Mesodermal cell (in vitro differentiated cells): ENCODE measurements around the gene DEAF1.

Source experiments
- H3K27ac ChIP-seq: 2 replicates; pipeline ENCODE4 v1.7.0; 2013; ENCODE audit warnings: mild to moderate bottlenecking, low read depth, low read length, moderate library complexity; ENCODE audit not compliant: severe bottlenecking
- H3K36me3 ChIP-seq: 2 replicates; pipeline ENCODE4 v1.7.1; 2013; ENCODE audit warnings: mild to moderate bottlenecking, low read length, moderate library complexity; ENCODE audit not compliant: control insufficient read depth, insufficient read depth
- H3K4me1 ChIP-seq: one replicate; pipeline ENCODE4 v1.7.1; 2013; ENCODE audit warnings: mild to moderate bottlenecking, low read length; ENCODE audit not compliant: insufficient read depth, control insufficient read depth, poor library complexity, severe bottlenecking
- H3K4me3 ChIP-seq: 2 replicates; pipeline ENCODE4 v1.7.0; 2013; ENCODE audit warnings: low read length, control low read depth, mild to moderate bottlenecking; ENCODE audit not compliant: insufficient read depth, poor library complexity, severe bottlenecking; ENCODE audit errors: extremely low read depth
- H3K9me3 ChIP-seq: 2 replicates; pipeline ENCODE4 v1.7.1; 2013; ENCODE audit warnings: mild to moderate bottlenecking, low read length, moderate library complexity; ENCODE audit not compliant: control insufficient read depth
- WGBS, 2 experiments: methylation state at CpG; one replicate each; pipeline ENCODE4 v1.1.5; 2013; ENCODE audit warnings: missing lambda C conversion rate in 2 of 2; ENCODE audit not compliant: insufficient coverage in 2 of 2; 5-methylcytosine and 5-hydroxymethylcytosine counted together

DEAF1 gene

GRCh38 chr11:629237-629583 lies 65.8 kb downstream of the DEAF1 start:
- peaks cover 8% of the 10 kb centered on the region for H3K4me1 ChIP-seq
- H3K9me3 ChIP-seq = no peaks in the 10 kb centered on the region
- H3K4me3 ChIP-seq = no peak overlapping the region
- no peaks in the 10 kb centered on the region for H3K36me3 ChIP-seq
- WGBS, 2 experiments = 56 to 66% methylated on average over 6 of the region's 10 CpGs
- H3K27ac ChIP-seq = peak overlapping the region; percentile 59

GRCh38 chr11:628056-628455 lies 67.0 kb downstream of the DEAF1 start:
- no peaks in the 10 kb centered on the region for H3K36me3 ChIP-seq
- no peak overlapping the region for H3K4me3 ChIP-seq
- H3K4me1 ChIP-seq = peaks cover 10% of the 10 kb centered on the region
- WGBS, 2 experiments = 91 to 96% methylated on average over 24 to 30 of the region's 31 CpGs
- no peak overlapping the region for H3K27ac ChIP-seq
- no peaks in the 10 kb centered on the region for H3K9me3 ChIP-seq

DNA sequence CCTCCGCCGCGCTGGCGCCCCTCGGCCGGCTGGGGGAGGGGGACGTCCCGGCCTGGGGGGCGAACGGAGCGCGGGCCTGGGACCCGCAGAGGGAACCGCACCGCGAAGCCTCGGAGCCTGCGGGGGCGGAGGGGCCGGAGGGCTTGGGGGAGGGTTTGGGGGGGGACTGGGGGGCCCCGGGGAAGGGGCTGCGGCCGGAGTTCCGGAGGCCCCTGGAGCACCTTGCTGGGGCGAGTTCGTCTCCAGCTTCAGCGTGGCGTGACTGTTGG lies 67.8 kb downstream of the DEAF1 start:
- 66 to 79% methylated on average over 4 of the region's 28 CpGs for WGBS, 2 experiments
- no peaks in the 10 kb centered on the region for H3K9me3 ChIP-seq
- H3K27ac ChIP-seq = no peak overlapping the region
- peaks cover 10% of the 10 kb centered on the region for H3K4me1 ChIP-seq
- no peaks in the 10 kb centered on the region for H3K36me3 ChIP-seq
- no peak overlapping the region for H3K4me3 ChIP-seq

GRCh38 chr11:626475-627307 lies 68.3 kb downstream of the DEAF1 start, which contains the start of gene SCT:
Gene SCT, minus strand, starts transcription at chr11:627181. Its CDS starts 38 bp downstream, at chr11:627143.
- no peak within 1 kb of the TSS for H3K4me3 ChIP-seq
- peaks cover 10% of the 10 kb centered on the region for H3K4me1 ChIP-seq
- H3K36me3 ChIP-seq = no peaks in the 10 kb centered on the region
- 35 to 37% methylated on average over 25 to 33 of the region's 72 CpGs for WGBS, 2 experiments
- no peaks in the 10 kb centered on the region for H3K9me3 ChIP-seq
- H3K27ac ChIP-seq = no peak within 1 kb of the TSS

DNA sequence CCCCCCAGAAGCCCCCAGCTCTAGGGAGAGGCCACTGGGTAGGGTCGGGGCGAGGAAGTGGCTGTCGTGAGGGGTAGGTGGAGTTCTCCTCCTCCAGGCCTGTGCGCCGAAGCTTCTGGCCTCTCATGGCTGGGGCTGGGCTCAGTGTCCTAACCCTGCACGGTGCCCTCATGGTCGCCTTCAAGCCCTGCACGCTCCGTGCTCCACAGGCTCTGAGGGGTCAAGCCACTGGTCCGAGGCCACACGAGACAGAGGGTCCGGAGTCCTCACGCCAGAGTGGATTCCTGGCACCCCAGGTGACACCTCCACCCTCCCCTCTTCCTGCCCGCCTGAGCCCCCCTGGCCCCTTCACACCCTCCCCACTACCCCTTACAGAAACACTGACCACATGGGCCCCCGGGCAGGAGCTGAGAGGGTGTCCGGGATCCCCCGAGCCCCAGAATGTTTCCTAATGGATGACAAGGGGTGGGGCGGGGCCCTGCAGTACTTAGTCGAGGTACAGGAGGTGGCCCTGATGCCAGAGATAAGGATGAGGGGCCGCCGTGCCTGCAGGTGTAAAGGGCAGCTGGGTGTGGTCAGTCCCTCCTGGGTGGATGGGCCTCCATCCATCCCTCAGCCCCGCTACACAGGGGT lies 69.3 kb downstream of the DEAF1 start:
- Histone ChIP-seq H3K36me3 (no peaks in the 10 kb centered on the region), H3K4me3 (no peak overlapping the region), H3K9me3 (no peaks in the 10 kb centered on the region), H3K27ac (no peak overlapping the region), H3K4me1 (peaks cover 10% of the 10 kb centered on the region)
- WGBS, 2 experiments = 85 to 88% methylated on average over 16 to 17 of the region's 22 CpGs

GRCh38 chr11:624705-625635 lies 70.1 kb downstream of the DEAF1 start, which contains the start of gene CDHR5:
Gene CDHR5, minus strand, starts transcription at chr11:624955. Its CDS starts 53 bp downstream, at chr11:624902.
- no peak within 1 kb of the TSS for H3K27ac ChIP-seq
- 85 to 96% methylated on average over 23 to 28 of the region's 33 CpGs for WGBS, 2 experiments
- H3K9me3 ChIP-seq = no peaks in the 10 kb centered on the region
- no peak within 1 kb of the TSS for H3K4me3 ChIP-seq
- peaks cover 10% of the 10 kb centered on the region for H3K4me1 ChIP-seq
- H3K36me3 ChIP-seq = no peaks in the 10 kb centered on the region

DNA sequence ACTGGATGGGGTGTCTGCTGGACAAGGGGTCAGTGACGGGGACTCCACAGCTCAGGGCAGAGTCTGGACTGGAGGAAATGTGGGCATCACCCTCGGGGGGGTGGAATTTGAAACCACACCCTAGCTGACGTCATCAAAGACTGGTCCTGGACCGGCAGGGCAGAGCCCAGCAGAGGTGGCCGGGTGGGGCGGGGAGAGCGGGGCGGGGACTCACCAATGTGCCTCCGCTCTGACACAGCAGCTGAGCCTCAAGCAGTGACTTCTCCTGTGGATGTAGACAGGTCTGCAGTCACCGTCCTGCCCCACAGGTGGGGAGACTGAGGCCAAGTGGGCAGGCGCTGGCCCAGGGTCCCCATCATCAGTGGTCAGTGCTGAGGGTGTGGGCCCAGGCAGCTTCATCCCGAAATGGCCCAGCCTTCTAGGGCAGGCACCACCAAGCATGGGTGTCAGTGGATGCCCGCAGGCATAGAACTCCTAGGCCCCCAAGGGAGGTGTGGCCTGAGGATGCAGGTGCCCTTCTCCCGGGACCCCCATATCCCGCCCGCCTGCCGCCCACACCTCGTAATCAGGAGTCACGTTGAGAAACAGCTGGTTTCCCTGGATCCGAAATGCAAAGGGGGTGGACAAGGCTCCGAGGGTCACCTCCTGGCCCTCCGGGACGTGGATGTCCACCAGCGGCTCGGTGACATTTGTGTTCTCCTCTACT lies 70.9 kb downstream of the DEAF1 start:
- Histone ChIP-seq H3K4me3 (no peak overlapping the region), H3K9me3 (no peaks in the 10 kb centered on the region), H3K4me1 (peaks cover 8% of the 10 kb centered on the region), H3K27ac (no peak overlapping the region), H3K36me3 (no peaks in the 10 kb centered on the region)
- 90 to 92% methylated on average over 25 of the region's 25 CpGs for WGBS, 2 experiments

DNA sequence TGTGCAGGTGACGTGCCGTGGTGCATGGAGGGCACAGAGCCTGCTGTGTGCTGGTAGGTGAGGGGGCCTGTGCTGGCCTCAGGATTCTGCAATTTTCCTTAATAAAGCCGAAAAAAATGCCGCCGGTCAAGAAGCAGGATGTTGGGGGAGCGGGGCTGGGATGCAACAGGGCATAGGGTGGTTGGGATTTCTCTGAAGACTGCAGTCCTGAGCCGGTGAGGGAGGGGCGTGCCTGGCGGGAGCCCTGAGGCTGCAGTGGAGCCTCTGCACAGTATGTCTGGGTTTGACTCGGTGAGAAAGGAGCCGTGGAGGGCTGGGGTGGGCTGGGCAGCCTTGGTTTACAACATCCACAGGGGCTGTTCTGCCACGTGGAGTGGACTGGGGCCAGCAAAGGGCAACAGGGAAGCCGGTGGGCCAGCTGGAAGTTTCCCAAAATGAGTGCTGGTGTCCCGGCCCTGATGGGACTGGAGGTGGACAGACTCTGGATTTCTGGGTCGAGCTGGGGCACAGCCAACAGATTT lies 71.6 kb downstream of the DEAF1 start:
- Histone ChIP-seq H3K36me3 (no peaks in the 10 kb centered on the region), H3K4me3 (no peak overlapping the region), H3K9me3 (no peaks in the 10 kb centered on the region), H3K27ac (no peak overlapping the region), H3K4me1 (peaks cover 2% of the 10 kb centered on the region)
- WGBS, 2 experiments = 82 to 86% methylated on average over 13 to 15 of the region's 15 CpGs

DNA sequence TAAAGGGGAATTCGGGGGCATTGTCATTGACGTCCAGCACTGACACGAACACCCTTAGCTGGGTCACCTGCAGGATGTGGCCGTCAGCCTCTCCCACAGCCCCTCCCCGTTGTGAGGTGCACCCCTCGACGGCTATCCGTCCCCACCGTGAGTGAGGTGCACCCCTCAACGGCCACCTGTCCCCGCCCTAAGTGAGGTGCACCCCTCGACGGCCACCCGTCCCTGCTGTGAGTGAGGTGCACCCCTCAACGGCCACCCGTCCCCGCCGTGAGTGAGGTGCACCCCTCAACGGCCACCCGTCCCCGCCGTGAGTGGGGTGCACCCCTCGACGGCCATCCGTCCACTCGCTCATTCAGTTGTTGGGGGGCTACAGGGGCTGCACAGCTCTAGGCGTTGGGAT lies 73.2 kb downstream of the DEAF1 start:
- peaks cover 5% of the 10 kb centered on the region for H3K36me3 ChIP-seq
- 95 to 96% methylated on average over 20 to 27 of the region's 27 CpGs for WGBS, 2 experiments

More for the DNA sequence above, 73.2 kb downstream of the DEAF1 start:
- no peak overlapping the region for H3K4me3 ChIP-seq
- no peaks in the 10 kb centered on the region for H3K9me3 ChIP-seq
- peaks cover 2% of the 10 kb centered on the region for H3K4me1 ChIP-seq
- no peak overlapping the region for H3K27ac ChIP-seq
